ENCODE measurements around the gene RAB25.

GRCh38 chr1:156078728-156079127 is 17.8 kb downstream of the RAB25 start:
- TF ChIP-seq EZH2 (IDR thresholded peaks at IDR 0.05), result no peak
- no peak for TF ChIP-seq POLR2AphosphoS5 (IDR thresholded peaks at IDR 0.05; ENCODE audit: borderline replicate concordance, low read depth, low read length)
